ENCODE data around the gene ZNF215. TPM values are rescaled to one million over a fixed set of nuclear protein-coding genes. Genes with fewer than 3 reads are reported as not detected.
"Not testable (repeated sequence)": the region's sequence is repeated elsewhere in the genome, so short reads cannot be mapped to it uniquely, and the experiment has no call there.

ZNF215 gene
- total RNA-seq, 1 experiment from 2014 or later: 15.8 TPM

GRCh38 chr11:6968816-6969215, 42.6 kb downstream of the ZNF215 start:
- H3K36me3 Mint-ChIP-seq: peaks cover 23% of the 10 kb centered on the region
- ATAC-seq (no peak), DNase-seq (ENCODE audit: low spot score) (no peak)
- no peaks in the 10 kb centered on the region for H3K27me3 Mint-ChIP-seq (ENCODE audit: low read depth)
- ChIA-PET CTCF (interaction anchor here (1.3 kb wide), 1 partner anchor 151 kb away, joined by 3 read pairs; no protein-coding TSS in a partner anchor), POLR2A (no interaction called here)
- H3K4me3 Mint-ChIP-seq: no peak overlapping the region
- H3K4me1 Mint-ChIP-seq: no peaks in the 10 kb centered on the region
- H3K27ac Mint-ChIP-seq: no peak overlapping the region
- H3K9me3 Mint-ChIP-seq: peaks cover 29% of the 10 kb centered on the region
- TF ChIP-seq FOXP4 (CRISPR knock-in tag; IDR thresholded peaks at IDR 0.05): no peak
- no peak for TF ChIP-seq NR3C1 (CRISPR knock-in tag; conservative IDR thresholded peaks at IDR 0.05; ENCODE audit: low read depth)
- TF ChIP-seq ELF4 (CRISPR knock-in tag; IDR thresholded peaks at IDR 0.05; ENCODE audit: low read depth): no peak
- TF ChIP-seq SOX15 (CRISPR knock-in tag; IDR thresholded peaks at IDR 0.05): no peak
- no peak for TF ChIP-seq ATF3 (CRISPR knock-in tag; conservative IDR thresholded peaks at IDR 0.05)
- TF ChIP-seq FOXP1 (CRISPR knock-in tag; IDR thresholded peaks at IDR 0.05; ENCODE audit: borderline replicate concordance): no peak
- no peak for TF ChIP-seq FOXK1 (CRISPR knock-in tag; IDR thresholded peaks at IDR 0.05)
- no peak for TF ChIP-seq ZNF317 (CRISPR knock-in tag; IDR thresholded peaks at IDR 0.05; ENCODE audit: borderline replicate concordance, low read depth)
- no peak for TF ChIP-seq AR (CRISPR knock-in tag; IDR thresholded peaks at IDR 0.05)
- no peak for TF ChIP-seq TEAD1 (CRISPR knock-in tag; IDR thresholded peaks at IDR 0.05)
- no peak for TF ChIP-seq ZSCAN18 (CRISPR knock-in tag; IDR thresholded peaks at IDR 0.05)
- TF ChIP-seq ZNF232 (CRISPR knock-in tag; IDR thresholded peaks at IDR 0.05): no peak
- TF ChIP-seq EMX1 (CRISPR knock-in tag; IDR thresholded peaks at IDR 0.05): no peak
- no peak for TF ChIP-seq GTF2I (CRISPR knock-in tag; conservative IDR thresholded peaks at IDR 0.05)
- TF ChIP-seq E2F1 (CRISPR knock-in tag; IDR thresholded peaks at IDR 0.05): no peak
- no peak for TF ChIP-seq CREB1 (CRISPR knock-in tag; IDR thresholded peaks at IDR 0.05)
- no peak for TF ChIP-seq IRF1 (CRISPR knock-in tag; IDR thresholded peaks at IDR 0.05)
- no peak for TF ChIP-seq NFYB (CRISPR knock-in tag; conservative IDR thresholded peaks at IDR 0.05; ENCODE audit: low read depth)
- TF ChIP-seq ZNF423 (CRISPR knock-in tag; IDR thresholded peaks at IDR 0.05): no peak

- CTCF ChIA-PET: interaction anchor here (1.3 kb wide), 1 partner anchor 152 kb away, joined by 3 read pairs; no protein-coding TSS in a partner anchor
- H3K4me3 Mint-ChIP-seq; ATAC-seq; H3K27me3 Mint-ChIP-seq (ENCODE audit: low read depth); H3K4me1 Mint-ChIP-seq; POLR2A ChIA-PET; DNase-seq (ENCODE audit: low spot score); H3K27ac Mint-ChIP-seq: not testable (repeated sequence)
- peaks cover 23% of the 10 kb centered on the region for H3K36me3 Mint-ChIP-seq
- H3K9me3 Mint-ChIP-seq: peaks cover 29% of the 10 kb centered on the region
These were observed 43.6 kb downstream of the ZNF215 start for GRCh38 chr11:6969854-6970253.

Data from WTC11 (cell line).